GM18499 (cell line): ENCODE results near the gene KPNA3.
"Not testable (repeated sequence)": the region's sequence is repeated elsewhere in the genome, so short reads cannot be mapped to it uniquely, and the experiment has no call there.

Source experiments
- ATAC-seq: cut with Tn5 transposase; IDR thresholded peaks from one replicate; pipeline ENCODE4 v1.9.1; 2021; ENCODE audit warnings: moderate number of reproducible peaks; ENCODE audit not compliant: insufficient read depth, unreplicated experiment

KPNA3 gene

DNA sequence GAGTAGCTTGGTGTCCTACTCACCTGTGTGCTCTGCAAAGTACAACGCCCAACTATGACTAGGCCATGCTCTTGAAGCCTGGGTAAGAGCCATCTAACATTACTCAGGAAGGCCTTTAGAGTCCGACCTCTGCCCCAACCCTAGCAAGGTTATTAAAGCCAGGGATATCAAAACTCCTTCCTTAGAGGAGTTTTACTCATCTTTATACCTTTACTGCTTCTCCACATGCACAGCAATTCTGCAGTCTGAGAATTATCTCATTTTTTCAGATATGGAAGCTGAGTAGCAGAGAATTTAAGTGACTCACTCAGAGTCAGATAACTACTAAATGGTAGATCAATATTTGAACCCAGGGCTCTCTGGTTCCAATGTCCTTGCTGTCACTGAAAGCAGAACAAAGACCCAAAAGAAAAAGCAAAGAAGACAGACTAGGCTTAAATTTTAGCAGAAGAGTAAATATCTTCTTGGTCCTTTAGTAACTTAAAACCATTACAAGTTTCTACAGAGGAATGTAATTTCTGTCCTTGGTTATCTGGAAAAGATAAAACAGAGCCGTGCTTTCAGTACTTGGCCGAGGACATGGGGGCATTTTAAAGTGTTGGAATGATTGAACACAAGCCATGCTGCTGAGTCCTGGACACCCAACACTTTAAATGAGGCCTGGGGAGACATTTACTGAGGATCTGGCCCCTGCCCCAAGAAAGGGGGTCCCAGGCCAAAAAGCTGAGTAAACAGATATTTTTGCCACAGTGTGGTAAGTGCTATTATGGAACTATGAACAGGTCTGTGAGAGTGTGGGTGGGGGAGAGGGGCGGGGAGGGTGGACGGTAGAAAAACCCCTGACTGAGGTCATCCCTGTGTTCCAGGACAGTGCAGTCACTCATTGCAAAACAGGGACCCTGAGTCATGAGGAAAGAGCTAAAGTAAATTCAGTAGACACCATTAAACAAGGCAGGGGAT lies 18.4 kb upstream of the KPNA3 start:
- ATAC-seq: no peak

DNA sequence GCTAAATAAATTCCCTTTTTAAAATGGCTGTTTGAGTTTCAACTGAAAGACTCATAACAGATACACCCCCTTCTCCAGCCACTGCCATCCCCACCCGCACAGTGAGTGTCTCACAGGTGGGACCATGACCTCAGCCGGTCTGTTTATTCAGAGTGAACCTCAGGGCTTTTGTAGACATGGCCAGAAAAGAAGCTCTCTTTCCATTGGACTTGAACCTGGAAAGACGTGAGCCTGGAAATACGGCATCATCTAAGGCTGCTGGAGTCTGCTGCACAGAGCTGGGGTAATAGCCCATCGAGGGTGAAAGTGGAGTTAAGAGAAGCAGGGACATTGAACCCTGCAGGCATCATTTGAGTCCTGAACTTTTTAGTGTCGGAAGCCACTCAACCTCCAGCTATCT lies 15.2 kb upstream of the KPNA3 start:
- ATAC-seq: no peak

GRCh38 chr13:49806126-49806536 lies 13.6 kb upstream of the KPNA3 start:
- ATAC-seq: no peak

DNA sequence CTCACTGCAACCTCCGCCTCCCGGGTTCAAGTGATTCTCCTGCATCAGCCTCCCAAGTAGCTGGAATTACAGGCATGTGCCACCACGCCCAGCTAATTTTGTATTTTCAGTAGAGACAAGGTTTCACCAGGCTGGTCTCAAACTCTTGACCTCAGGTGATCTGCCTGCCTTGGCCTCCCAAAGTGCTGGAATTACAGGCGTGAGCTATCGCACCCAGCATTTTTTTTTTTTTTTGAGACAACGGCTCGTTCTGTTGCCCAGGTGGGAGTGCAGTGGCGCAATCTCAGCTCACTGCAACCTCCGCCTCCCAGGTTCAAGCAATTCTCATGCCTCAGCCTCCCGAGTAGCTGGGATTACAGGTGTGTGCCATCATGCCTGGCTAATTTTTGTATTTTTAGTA lies 10.6 kb upstream of the KPNA3 start:
- not testable (repeated sequence) for ATAC-seq

GRCh38 chr13:49802426-49802825 lies 9.9 kb upstream of the KPNA3 start:
- ATAC-seq: no peak

DNA sequence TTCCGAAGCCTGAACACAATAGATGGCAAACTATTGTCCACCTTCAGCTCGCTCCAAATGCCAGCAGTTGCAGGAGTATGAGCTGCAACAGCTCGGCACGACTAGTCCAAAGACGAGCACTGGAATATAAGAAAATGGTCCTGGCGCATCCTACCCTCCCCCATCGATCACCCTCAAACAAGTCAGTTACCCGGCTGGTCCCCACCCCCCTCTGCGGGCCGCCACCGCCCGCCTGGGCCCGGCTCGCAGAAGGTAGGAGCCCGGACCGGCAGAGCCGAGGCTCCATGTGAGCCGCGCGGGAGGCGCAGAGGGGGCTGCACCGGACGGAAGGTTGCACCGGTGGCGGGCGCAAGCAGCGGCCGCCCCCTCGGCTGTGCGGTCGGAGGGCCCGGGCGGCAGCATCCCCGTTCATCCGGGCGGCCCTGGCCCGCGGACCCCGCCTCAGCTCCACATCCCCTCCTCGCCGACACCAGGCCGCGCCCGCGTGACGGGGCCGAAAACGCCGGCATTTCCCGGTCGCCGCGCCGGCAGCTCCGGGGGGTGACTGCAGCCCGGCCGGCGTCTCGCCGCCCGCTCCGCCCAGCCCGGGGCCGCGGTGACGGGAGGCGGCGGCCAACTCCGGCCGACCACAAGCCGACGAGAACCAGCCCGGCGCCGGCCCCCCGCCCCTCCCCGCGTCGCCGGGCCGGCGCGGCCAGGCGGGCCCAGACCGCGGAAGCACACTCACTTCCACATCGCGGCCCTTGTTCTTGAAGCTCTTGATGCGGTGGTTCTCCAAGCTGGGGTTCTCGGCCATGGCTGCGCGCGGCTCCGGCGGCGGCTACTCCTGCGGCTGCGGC lies 552 bp downstream of the KPNA3 start:
- ATAC-seq: no peak

- ATAC-seq: no peak
These were observed 1.2 kb downstream of the KPNA3 start for GRCh38 chr13:49791315-49791710.

DNA sequence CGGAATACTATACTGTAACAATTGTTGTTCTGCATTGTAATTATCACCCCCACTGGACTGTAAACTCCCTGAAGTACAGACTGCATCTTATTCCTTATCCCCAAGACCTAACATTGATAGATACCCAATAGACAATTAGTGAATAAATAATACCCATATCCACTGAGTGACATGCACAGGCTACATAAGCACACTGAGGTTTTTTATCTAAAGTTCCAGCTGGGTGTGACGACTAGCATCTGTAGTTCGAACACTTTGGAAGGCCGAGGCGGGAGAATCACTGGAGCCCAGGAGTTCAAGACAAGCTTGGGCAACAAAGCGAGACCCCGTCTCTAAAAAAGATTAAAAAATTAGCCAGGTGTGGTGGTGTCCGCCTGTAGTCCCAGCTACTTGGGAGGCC lies 2.5 kb downstream of the KPNA3 start:
- no peak for ATAC-seq

GRCh38 chr13:49786401-49787008 lies 6.0 kb downstream of the KPNA3 start:
- ATAC-seq: no peak

DNA sequence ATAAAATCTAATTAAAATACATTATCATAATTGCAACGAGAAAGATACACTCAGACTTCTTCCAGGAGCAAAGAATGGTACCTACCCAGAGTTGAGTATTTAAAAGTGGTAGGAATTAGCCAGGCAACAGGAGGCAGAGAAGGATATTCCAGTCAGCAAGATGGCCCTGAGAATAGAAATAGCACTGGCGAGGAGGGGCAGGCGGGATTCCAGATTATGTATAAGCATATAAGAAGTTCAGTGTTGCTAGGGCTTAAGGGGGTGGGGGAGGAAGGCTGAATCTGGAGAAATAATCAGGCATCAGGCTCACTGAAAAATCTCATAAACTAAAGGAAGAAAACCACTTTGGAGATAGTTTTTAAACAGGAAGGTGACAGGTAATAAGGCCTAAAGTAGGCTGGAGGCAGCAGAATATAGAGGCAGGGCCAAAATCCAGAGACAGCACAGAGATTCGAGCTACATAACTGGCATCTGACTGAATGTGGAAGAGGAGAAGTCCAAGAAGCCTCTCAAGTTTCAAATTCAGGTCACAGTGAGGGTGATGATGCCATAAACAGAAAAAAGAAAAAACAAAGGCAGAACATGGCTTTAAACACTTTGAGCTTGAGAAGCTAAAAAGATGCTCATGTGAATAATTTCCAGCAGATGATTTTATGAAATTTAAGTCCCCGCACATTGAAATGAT lies 7.5 kb downstream of the KPNA3 start:
- no peak for ATAC-seq

DNA sequence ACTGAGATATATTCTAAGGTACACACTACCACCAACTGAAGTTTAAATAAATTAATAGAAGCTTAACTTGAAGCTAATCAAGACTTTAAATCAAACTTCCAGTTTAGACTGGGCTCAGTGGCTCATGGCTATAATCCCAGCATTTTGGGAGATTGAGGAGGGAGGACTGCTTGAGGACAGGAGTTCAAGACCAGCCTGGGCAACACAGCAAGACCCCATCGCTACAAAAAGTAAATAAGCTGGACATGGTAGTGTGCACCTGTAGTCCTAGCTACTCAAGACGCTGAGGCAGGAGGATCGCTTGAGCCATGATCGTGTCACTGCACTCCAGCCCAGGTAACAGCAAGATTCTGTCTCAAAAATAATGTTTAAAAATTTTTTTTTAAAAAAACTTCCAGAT lies 8.6 kb downstream of the KPNA3 start:
- ATAC-seq: no peak

DNA sequence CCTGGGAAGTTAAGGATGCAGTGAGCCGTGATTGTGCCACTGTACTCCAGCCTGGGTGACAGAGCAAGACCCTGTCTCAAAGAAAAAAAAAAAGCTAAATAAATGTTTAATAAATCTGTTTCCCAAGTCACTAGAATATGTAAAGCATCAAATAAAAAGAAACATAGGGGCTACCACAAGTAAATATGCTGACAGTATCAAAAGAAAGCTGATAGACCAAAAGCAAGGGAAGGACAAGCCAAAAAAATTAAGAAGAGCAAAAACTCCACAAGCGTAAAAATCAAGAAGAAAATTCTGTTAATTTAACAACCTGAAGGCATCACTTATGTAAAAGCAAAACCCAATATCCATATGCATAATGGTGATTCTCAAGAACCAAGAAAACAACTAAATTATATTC lies 9.7 kb downstream of the KPNA3 start:
- no peak for ATAC-seq

DNA sequence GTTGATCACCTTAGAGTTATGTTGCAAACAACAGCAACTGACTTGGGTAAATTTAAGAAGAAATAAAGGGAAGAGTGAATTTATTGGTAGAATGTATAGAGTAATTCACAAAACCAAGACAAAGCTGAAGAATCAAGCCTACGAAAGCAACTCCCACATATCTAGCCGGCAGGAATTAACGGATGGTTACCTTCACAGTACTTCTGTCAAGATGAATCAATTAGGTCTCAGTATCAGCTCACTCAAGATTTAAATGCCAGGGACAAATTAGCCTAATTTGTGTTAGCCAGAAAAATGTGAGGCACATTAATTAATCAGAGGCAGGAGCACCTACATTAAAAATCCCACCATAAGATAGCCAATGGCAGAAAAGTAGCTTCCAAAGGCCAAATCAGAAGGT lies 10.7 kb downstream of the KPNA3 start:
- no peak for ATAC-seq

GRCh38 chr13:49779721-49780120 lies 12.8 kb downstream of the KPNA3 start:
- ATAC-seq: no peak

- ATAC-seq: no peak
These were observed 14.5 kb downstream of the KPNA3 start for GRCh38 chr13:49777746-49778614.

DNA sequence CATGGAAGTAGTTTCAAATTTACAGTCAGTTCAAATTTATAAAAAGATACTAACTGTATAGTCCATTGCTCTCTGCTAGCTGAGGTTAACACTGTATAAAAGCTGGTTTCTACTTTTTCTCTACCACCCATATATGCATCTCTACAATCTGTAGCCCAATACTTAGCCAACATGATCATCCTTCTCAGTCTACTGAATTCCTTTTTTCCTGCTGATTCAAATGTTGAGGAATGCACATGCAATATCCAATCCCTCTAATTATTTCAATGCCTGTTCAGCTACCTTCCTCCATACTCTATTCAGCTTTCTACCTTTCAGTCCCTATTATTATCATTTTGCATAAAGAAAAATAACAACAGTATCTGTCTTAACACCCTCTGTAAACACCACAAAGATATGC lies 15.6 kb downstream of the KPNA3 start:
- ATAC-seq: no peak

- ATAC-seq: no peak
These were observed 18.0 kb downstream of the KPNA3 start for GRCh38 chr13:49774376-49775005.

- no peak for ATAC-seq
These were observed 19.7 kb downstream of the KPNA3 start for GRCh38 chr13:49772828-49773227.

DNA sequence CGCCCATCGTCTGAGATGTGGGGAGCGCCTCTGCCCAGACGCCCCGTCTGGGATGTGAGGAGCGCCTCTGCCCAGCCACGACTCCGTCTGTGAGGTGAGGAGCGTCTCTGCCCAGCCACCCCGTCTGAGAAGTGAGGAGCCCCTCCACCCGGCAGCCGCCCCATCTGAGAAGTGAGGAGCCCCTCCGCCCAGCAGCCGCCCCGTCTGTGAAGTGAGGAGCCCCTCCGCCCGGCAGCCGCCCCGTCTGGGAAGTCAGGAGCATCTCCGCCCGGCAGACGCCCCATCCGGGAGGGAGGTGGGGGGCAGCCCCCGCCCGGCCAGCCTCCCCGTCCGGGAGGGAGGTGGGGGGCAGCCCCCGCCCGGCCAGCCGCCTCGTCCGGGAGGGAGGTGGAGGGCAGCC lies 30.7 kb downstream of the KPNA3 start:
- ATAC-seq: not testable (repeated sequence)
